ENCODE measurements around the gene POLA1.

Gene POLA1

GRCh38 chrX:24983931-24984330 lies 290.2 kb downstream of the POLA1 start:
- no peak for DNase-seq

- DNase-seq = no peak
These were observed 291.4 kb downstream of the POLA1 start for GRCh38 chrX:24985120-24985519.

- DNase-seq = no peak
These were observed 294.0 kb downstream of the POLA1 start for GRCh38 chrX:24987731-24988130.

- DNase-seq = no peak
These were observed 294.6 kb downstream of the POLA1 start for GRCh38 chrX:24988314-24988713.

GRCh38 chrX:24990535-24990934 lies 296.8 kb downstream of the POLA1 start:
- DNase-seq = no peak

- DNase-seq = no peak
These were observed 300.2 kb downstream of the POLA1 start for GRCh38 chrX:24993879-24994278.

GRCh38 chrX:24996096-24996709 lies 302.5 kb downstream of the POLA1 start:
- no peak for DNase-seq

GRCh38 chrX:24999511-24999910 lies 305.8 kb downstream of the POLA1 start:
- no peak for DNase-seq

- no peak for DNase-seq
These were observed 308.3 kb downstream of the POLA1 start for GRCh38 chrX:25001808-25002660.

GRCh38 chrX:25002661-25003020 lies 308.9 kb downstream of the POLA1 start:
- DNase-seq = no peak

- no peak for DNase-seq
These were observed 309.5 kb downstream of the POLA1 start for GRCh38 chrX:25003066-25003849.

GRCh38 chrX:25004040-25004439 lies 310.3 kb downstream of the POLA1 start:
- DNase-seq = no peak

- DNase-seq = no peak
These were observed 310.8 kb downstream of the POLA1 start for GRCh38 chrX:25004485-25005032.

- no peak for DNase-seq
These were observed 311.3 kb downstream of the POLA1 start for GRCh38 chrX:25005034-25005381.

- no peak for DNase-seq
These were observed 311.9 kb downstream of the POLA1 start for GRCh38 chrX:25005382-25006185.

GRCh38 chrX:25006586-25007058 lies 312.9 kb downstream of the POLA1 start:
- no peak for DNase-seq

- no peak for DNase-seq
These were observed 313.6 kb downstream of the POLA1 start for GRCh38 chrX:25007059-25008053.

GRCh38 chrX:25009407-25009806 lies 315.7 kb downstream of the POLA1 start:
- no peak for DNase-seq

- DNase-seq = no peak
These were observed 317.3 kb downstream of the POLA1 start for GRCh38 chrX:25010784-25011588.

Data from stimulated activated CD4-positive, alpha-beta T cell treated with anti-CD3 and anti-CD28 coated beads, Interleukin-4, amount 100 ng/mL, for 1 hour (primary cell).